Mononuclear cell (primary cell): ENCODE data around the gene NOSTRIN. TPM values are rescaled to one million over a fixed set of nuclear protein-coding genes. Genes with fewer than 3 reads are reported as not detected.

Experiments used
- H3K27me3 ChIP-seq: 2 replicates; pipeline ENCODE4 v1.6.0; 2011; ENCODE audit warnings: low read length, control low read depth; ENCODE audit not compliant: insufficient read depth
- H3K4me1 ChIP-seq: 2 replicates; pipeline ENCODE4 v1.5.1; 2011; ENCODE audit warnings: mild to moderate bottlenecking, low read length, control low read depth; ENCODE audit not compliant: insufficient read depth
- H3K4me3 ChIP-seq: 2 replicates; pipeline ENCODE4 v1.5.1; 2011; ENCODE audit warnings: mild to moderate bottlenecking, low read length, moderate library complexity
- H3K9me3 ChIP-seq: 2 replicates; pipeline ENCODE4 v1.5.1; 2011; ENCODE audit warnings: low read depth, mild to moderate bottlenecking, control low read depth, low read length
- total RNA-seq: library from RNA; depleted of rRNA; stranded (reverse); fragments of >200 nt; gene quantifications from one replicate; pipeline ENCODE4 v1.2.3, GENCODE V29; 2012

Gene NOSTRIN
- total RNA-seq, 1 donor, result 2.0 TPM

- Histone ChIP-seq H3K4me3 (no peak overlapping the region), H3K27me3 (no peaks in the 10 kb centered on the region), H3K4me1 (no peaks in the 10 kb centered on the region), H3K9me3 (no peaks in the 10 kb centered on the region)
These were observed 19.6 kb downstream of the NOSTRIN start for GRCh38 chr2:168821992-168822391.

DNA sequence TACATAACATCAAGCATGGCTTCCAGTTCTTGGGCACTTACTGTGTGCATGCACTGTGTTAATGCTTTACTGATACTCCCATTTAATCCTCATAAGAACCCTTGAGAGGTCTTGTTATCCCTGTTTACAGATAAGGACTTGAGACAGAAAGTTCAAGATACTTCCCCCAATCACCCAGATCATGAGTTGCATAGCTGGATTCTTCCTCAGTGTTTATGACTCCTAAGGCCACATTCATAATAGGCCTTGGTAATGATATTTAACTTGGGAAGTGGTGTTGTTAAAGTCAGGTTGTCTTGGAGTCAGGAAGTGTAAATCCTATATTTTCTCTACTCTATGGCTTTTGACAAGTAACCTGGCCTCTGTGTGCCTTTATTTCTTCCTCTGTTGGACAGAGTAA is 22.7 kb downstream of the NOSTRIN start:
- H3K4me1 ChIP-seq, result no peaks in the 10 kb centered on the region
- no peak overlapping the region for H3K4me3 ChIP-seq
- no peaks in the 10 kb centered on the region for H3K9me3 ChIP-seq
- no peaks in the 10 kb centered on the region for H3K27me3 ChIP-seq

DNA sequence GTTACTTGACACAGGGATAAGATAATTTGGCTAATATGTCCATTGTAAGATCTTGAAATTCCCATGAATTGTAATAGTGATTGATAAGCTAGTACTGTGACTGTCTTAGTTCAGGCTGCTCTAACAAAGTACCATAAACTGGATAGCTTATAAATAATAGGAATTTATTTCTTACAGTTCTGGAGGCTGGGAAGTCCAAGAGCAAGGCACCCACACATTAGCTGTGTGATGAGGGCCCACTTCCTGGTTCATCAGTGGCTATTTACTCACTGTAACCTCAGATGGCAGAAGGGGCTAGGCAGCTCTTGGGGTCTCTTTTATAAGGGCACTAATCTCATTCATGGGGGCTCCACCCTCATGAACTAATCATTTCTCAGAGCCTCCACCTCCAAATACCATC is 28.5 kb downstream of the NOSTRIN start:
- H3K4me3 ChIP-seq, result no peak overlapping the region
- H3K27me3 ChIP-seq, result no peaks in the 10 kb centered on the region
- H3K4me1 ChIP-seq, result no peaks in the 10 kb centered on the region
- H3K9me3 ChIP-seq, result no peaks in the 10 kb centered on the region

- Histone ChIP-seq H3K9me3 (no peaks in the 10 kb centered on the region), H3K4me3 (no peak overlapping the region), H3K4me1 (no peaks in the 10 kb centered on the region), H3K27me3 (no peaks in the 10 kb centered on the region)
These were observed 29.2 kb downstream of the NOSTRIN start for GRCh38 chr2:168831662-168832061.

GRCh38 chr2:168835969-168836368 is 33.5 kb downstream of the NOSTRIN start:
- H3K9me3 ChIP-seq, result no peaks in the 10 kb centered on the region
- H3K27me3 ChIP-seq, result no peaks in the 10 kb centered on the region

DNA sequence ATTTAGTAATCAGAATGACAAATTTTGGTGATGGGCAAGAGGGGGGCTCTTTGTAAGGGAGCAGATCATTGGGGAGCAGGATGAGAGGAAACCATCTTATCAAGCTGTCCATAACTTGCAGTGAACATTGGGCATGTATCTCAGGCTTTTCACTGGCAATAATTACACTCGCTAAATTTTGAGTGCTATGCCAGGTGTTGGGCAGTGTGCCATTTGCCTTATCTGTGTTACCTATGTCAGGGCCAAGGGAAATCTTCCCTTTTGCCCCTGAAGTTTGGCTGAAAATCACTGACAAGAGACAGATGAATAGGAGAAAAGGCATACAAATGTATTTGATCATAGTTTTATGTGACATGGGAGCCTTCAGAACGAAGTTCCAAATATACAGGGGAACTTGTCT is 39.0 kb downstream of the NOSTRIN start:
- H3K9me3 ChIP-seq, result no peaks in the 10 kb centered on the region
- no peak overlapping the region for H3K4me3 ChIP-seq
- no peaks in the 10 kb centered on the region for H3K4me1 ChIP-seq
- H3K27me3 ChIP-seq, result no peaks in the 10 kb centered on the region

More at GRCh38 chr2:168835969-168836368, 33.5 kb downstream of the NOSTRIN start:
- Histone ChIP-seq H3K4me3 (no peak overlapping the region), H3K4me1 (no peaks in the 10 kb centered on the region)

GRCh38 chr2:168843253-168843652 is 40.8 kb downstream of the NOSTRIN start:
- H3K4me1 ChIP-seq, result no peaks in the 10 kb centered on the region

GRCh38 chr2:168848225-168848624 is 45.8 kb downstream of the NOSTRIN start:
- Histone ChIP-seq H3K9me3 (no peaks in the 10 kb centered on the region), H3K27me3 (no peaks in the 10 kb centered on the region), H3K4me3 (no peak overlapping the region), H3K4me1 (no peaks in the 10 kb centered on the region)

More at GRCh38 chr2:168843253-168843652, 40.8 kb downstream of the NOSTRIN start:
- no peaks in the 10 kb centered on the region for H3K9me3 ChIP-seq
- H3K4me3 ChIP-seq, result no peak overlapping the region
- no peaks in the 10 kb centered on the region for H3K27me3 ChIP-seq

- H3K27me3 ChIP-seq, result no peaks in the 10 kb centered on the region
- no peak overlapping the region for H3K4me3 ChIP-seq
These were observed 47.2 kb downstream of the NOSTRIN start for GRCh38 chr2:168849610-168850009.

GRCh38 chr2:168850846-168851245 is 48.4 kb downstream of the NOSTRIN start:
- H3K4me3 ChIP-seq, result no peak overlapping the region
- no peaks in the 10 kb centered on the region for H3K4me1 ChIP-seq
- H3K27me3 ChIP-seq, result no peaks in the 10 kb centered on the region
- H3K9me3 ChIP-seq, result no peaks in the 10 kb centered on the region

More at GRCh38 chr2:168849610-168850009, 47.2 kb downstream of the NOSTRIN start:
- Histone ChIP-seq H3K4me1 (no peaks in the 10 kb centered on the region), H3K9me3 (no peaks in the 10 kb centered on the region)

DNA sequence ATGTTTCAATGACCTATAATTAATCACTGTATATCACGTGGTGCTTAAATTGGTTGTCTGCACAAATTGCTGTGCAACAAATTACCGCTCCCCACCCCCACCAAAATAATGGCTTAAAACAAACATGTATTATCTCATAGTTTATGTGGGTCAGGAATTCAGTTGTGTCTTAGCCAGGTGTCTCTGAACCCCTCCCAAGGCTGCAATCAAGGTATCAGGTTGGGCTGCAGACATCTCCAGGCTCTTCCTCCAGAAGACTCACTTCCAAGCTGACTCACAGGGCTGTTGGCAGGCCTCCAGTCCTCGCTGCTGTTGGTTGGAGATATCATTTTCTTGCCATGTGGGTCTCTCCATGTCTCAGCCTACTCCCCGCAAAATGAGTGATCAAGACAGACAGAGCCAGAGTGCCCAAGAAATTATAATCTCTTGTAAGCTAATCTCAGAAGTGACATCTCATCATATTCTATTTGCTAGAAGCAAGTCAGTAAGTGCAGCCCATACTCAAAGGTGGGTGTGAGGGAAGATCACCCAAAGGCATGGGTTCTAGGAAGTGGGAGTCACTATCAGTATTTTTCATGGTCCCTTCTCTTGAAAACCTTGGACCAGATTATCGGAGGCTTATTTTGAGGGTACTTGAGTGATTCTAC is 49.4 kb downstream of the NOSTRIN start:
- H3K4me1 ChIP-seq, result no peaks in the 10 kb centered on the region
- no peak overlapping the region for H3K4me3 ChIP-seq
- no peaks in the 10 kb centered on the region for H3K27me3 ChIP-seq
- H3K9me3 ChIP-seq, result no peaks in the 10 kb centered on the region

- Histone ChIP-seq H3K27me3 (no peaks in the 10 kb centered on the region), H3K9me3 (no peaks in the 10 kb centered on the region), H3K4me1 (no peaks in the 10 kb centered on the region), H3K4me3 (no peak overlapping the region)
These were observed 50.0 kb downstream of the NOSTRIN start for GRCh38 chr2:168852481-168852880.

DNA sequence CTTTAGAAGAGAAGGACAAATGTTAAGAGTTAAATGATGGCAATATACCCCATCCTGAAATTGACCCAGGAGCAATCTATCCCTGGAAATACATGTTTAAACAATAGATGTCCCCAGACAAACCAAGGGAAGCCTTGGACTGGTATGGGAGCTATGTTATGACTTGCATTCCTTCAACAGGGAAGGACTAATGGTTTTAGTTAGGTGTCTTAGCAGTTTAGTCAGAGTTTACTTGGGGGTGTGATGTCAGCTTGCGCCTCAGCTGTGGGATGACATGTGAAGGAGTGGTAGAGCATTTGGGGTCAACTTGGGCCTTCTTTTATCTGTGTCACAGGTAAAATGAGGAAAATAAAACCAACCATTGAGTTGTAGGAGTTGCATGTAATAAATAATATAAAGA is 51.0 kb downstream of the NOSTRIN start:
- Histone ChIP-seq H3K4me3 (no peak overlapping the region), H3K9me3 (no peaks in the 10 kb centered on the region), H3K4me1 (no peaks in the 10 kb centered on the region), H3K27me3 (no peaks in the 10 kb centered on the region)

GRCh38 chr2:168854651-168855050 is 52.2 kb downstream of the NOSTRIN start:
- Histone ChIP-seq H3K9me3 (no peaks in the 10 kb centered on the region), H3K4me3 (no peak overlapping the region), H3K4me1 (no peaks in the 10 kb centered on the region), H3K27me3 (no peaks in the 10 kb centered on the region)

DNA sequence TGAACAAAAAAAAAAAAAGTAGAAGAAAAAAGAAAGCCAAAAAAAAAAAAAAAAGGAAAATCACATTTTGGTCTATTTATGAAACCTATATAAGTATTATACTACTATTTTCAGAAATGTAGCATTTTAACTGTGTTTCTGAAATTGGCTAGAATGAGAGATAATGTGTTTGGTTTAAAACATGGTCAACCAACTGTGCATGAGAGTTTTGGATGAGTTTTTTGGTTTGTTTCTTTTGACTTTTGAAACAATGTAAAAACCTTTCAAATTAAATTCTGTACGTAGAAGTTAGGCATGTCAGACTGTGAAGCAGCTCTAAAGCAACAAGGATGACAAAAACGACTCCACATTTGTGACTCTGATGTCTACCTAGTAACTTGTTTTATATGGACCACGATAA is 53.2 kb downstream of the NOSTRIN start:
- Histone ChIP-seq H3K4me3 (no peak overlapping the region), H3K9me3 (no peaks in the 10 kb centered on the region), H3K27me3 (no peaks in the 10 kb centered on the region), H3K4me1 (no peaks in the 10 kb centered on the region)

GRCh38 chr2:168858146-168858545 is 55.7 kb downstream of the NOSTRIN start:
- no peak overlapping the region for H3K4me3 ChIP-seq
- no peaks in the 10 kb centered on the region for H3K9me3 ChIP-seq
- no peaks in the 10 kb centered on the region for H3K27me3 ChIP-seq
- no peaks in the 10 kb centered on the region for H3K4me1 ChIP-seq
